Measurements from ENCODE around the gene GABBR1. TPM values are rescaled to one million over a fixed set of nuclear protein-coding genes. Genes with fewer than 3 reads are reported as not detected.

The GABBR1 gene
- total RNA-seq, 4 donors from 2014 or later = 55.3 to 89.6 (median 70.5) TPM

DNA sequence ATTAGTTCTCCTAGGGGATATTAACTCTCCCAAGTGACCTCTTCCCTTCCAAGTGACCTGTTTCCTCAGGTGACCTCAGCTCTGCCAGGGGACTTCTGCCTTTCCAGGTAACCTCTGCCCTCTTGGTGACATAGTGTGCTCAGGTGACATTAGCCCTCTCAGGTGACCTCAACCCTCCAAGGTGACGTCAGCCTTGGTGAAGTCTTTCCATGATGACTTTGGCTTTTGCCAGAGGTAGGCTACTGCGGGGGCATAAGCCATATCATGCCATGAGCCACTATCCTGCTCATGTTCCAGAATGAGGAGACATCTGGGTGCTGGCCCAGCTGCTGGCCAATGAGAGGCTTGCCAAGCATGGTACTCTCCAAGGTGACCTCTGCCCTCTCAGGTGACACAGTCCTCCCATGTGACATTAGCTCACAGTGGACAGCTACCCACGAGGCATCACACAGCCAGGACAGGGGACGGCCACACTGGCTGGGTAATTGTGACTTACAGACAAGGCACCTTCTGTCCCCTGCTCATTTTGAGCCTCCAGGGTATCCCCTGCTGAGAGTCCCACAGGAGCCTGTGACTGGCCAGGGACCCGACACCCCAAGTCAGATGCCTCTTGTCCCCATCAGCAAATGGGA lies 104.6 kb downstream of the GABBR1 start:
- no peaks in the 10 kb centered on the region for H3K9me3 ChIP-seq
- 82 to 86% methylated on average over 4 to 5 of the region's 5 CpGs for WGBS, 2 donors
- no peaks in the 10 kb centered on the region for H3K4me1 ChIP-seq
- H3K27me3 ChIP-seq = no peaks in the 10 kb centered on the region
- no peaks in the 10 kb centered on the region for H3K36me3 ChIP-seq
- H3K4me3 ChIP-seq = no peak overlapping the region
- no peak for DNase-seq (ENCODE audit: low spot score in 2 of 2)
- TF ChIP-seq, protein P1, sequence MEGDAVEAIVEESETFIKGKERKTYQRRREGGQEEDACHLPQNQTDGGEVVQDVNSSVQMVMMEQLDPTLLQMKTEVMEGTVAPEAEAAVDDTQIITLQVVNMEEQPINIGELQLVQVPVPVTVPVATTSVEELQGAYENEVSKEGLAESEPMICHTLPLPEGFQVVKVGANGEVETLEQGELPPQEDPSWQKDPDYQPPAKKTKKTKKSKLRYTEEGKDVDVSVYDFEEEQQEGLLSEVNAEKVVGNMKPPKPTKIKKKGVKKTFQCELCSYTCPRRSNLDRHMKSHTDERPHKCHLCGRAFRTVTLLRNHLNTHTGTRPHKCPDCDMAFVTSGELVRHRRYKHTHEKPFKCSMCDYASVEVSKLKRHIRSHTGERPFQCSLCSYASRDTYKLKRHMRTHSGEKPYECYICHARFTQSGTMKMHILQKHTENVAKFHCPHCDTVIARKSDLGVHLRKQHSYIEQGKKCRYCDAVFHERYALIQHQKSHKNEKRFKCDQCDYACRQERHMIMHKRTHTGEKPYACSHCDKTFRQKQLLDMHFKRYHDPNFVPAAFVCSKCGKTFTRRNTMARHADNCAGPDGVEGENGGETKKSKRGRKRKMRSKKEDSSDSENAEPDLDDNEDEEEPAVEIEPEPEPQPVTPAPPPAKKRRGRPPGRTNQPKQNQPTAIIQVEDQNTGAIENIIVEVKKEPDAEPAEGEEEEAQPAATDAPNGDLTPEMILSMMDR (IDR thresholded peaks at IDR 0.05) = no peak
- no peak for TF ChIP-seq POLR2A (IDR thresholded peaks at IDR 0.05)
- no peak for TF ChIP-seq EP300 (IDR thresholded peaks at IDR 0.05)
- no peak overlapping the region for H3K27ac ChIP-seq

DNA sequence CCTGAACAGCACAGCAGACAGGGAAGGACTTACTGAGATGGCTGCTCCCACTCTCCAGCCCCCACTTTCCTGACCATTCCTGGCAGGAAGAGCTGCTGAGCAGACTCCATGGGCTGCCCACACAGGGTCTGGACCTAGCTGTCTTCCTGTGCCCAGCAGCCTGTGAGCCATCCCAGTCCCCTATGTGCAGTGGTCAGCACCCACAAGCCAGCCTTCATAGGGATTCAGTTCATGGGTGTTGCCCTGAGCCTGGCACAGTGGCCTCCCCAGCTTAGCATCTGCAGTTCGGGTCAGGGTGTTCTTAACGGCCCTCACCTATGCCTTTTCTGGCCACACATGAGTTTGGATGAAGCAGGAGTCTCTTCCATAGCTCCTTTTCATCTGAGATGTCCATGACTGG lies 105.4 kb downstream of the GABBR1 start:
- 65 to 76% methylated on average over 2 of the region's 2 CpGs for WGBS, 2 donors
- no peak overlapping the region for H3K4me3 ChIP-seq
- no peak overlapping the region for H3K27ac ChIP-seq
- TF ChIP-seq POLR2A (IDR thresholded peaks at IDR 0.05) (no peak), EP300 (IDR thresholded peaks at IDR 0.05) (no peak)
- TF ChIP-seq, protein P1 (IDR thresholded peaks at IDR 0.05) = no peak
- H3K36me3 ChIP-seq = no peaks in the 10 kb centered on the region
- H3K27me3 ChIP-seq = no peaks in the 10 kb centered on the region
- no peaks in the 10 kb centered on the region for H3K4me1 ChIP-seq
- H3K9me3 ChIP-seq = no peaks in the 10 kb centered on the region
- DNase-seq (ENCODE audit: low spot score in 2 of 2) = no peak

DNA sequence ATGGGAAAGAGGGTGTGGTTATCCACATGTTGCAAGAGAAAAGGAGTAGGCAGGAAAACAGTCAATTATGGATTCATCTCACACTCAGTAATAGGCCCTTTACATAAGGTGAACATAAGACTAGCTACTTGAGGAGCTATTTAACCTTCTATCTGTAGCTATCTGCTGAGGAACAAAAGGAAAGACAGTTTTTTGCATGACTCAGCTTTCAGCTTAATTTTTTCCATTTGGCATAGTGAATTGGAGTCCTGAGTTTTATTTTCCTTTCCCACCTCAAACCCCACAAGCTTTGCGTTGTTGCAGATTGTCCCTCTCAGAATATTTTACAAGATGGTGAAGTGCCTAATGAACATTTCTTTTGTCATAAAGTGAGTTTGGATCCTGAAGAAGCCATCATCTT lies 105.9 kb downstream of the GABBR1 start:
- no peaks in the 10 kb centered on the region for H3K9me3 ChIP-seq
- WGBS, 2 donors = 75 to 92% methylated on average over 1 of the region's 1 CpG
- TF ChIP-seq POLR2A (IDR thresholded peaks at IDR 0.05) (no peak), EP300 (IDR thresholded peaks at IDR 0.05) (no peak)
- TF ChIP-seq, protein P1 (IDR thresholded peaks at IDR 0.05) = no peak

DNA sequence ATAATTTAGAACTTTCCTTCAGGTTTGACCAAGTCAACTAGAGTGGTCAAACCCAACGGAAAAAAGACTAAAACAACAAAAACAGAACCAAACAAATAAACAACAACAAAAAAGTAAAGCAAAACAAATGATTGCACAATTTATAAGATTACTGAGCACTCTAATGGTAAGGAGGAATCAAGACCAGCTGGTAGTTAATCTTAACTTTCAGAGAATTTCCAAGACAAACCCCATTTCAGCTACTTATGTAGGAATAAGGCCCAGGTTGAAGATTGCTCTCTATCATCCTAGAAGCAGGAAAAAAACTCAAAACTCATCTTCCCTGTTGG lies 107.7 kb downstream of the GABBR1 start:
- H3K27me3 ChIP-seq = no peaks in the 10 kb centered on the region
- WGBS, 2 donors = 2 to 31% methylated on average over 1 of the region's 1 CpG
- TF ChIP-seq, protein P1 (IDR thresholded peaks at IDR 0.05) = no peak
- TF ChIP-seq POLR2A (IDR thresholded peaks at IDR 0.05) = no peak
- no peak for TF ChIP-seq EP300 (IDR thresholded peaks at IDR 0.05)
- no peaks in the 10 kb centered on the region for H3K9me3 ChIP-seq
- no peak for DNase-seq (ENCODE audit: low spot score in 2 of 2)
- H3K4me3 ChIP-seq = no peak overlapping the region
- no peak overlapping the region for H3K27ac ChIP-seq
- no peaks in the 10 kb centered on the region for H3K36me3 ChIP-seq
- no peaks in the 10 kb centered on the region for H3K4me1 ChIP-seq

More for the DNA sequence above, 105.9 kb downstream of the GABBR1 start:
- Histone ChIP-seq H3K4me1 (no peaks in the 10 kb centered on the region), H3K4me3 (no peak overlapping the region), H3K27me3 (no peaks in the 10 kb centered on the region), H3K36me3 (no peaks in the 10 kb centered on the region), H3K27ac (no peak overlapping the region)
- DNase-seq (ENCODE audit: low spot score in 2 of 2) = no peak

DNA sequence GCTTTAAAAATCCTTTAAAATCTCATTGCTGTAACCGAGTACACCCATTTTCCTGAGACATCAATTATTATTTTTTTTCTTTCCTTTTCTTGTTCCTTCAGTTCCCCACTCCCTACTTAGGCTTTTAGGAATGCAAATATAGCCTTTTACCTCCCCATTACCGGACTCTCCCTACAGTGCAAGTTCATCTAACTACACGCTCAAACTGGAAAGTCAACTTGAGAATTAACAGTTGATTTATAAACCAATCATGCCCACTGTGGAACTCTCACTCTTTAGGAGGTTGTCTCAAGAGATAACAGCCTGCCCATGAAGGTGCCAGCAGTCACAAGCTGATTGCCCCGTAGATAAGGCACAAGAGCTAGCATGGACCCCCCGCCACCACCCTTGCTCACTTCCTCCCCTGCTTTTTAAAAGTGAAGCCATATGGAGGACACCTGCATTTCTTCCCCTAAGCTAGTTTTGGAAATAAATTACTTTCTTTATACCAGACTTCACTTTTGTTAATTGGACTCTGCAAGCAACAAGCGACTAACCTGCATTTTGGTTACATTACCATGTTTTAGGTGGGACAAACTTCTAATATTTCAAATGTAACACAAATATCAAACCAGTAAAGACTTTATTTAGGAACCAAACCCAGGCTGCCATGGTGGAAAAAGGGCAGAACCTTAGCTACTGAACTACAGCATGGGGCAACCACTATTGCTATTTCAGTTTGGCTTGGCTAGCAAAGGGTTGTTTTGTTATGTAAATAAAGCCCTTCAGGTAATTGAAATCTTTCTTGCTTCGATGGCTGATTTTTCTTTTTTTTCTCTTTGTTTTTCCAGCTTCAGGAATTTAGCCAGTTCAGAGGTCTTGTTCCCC lies 108.3 kb downstream of the GABBR1 start:
- WGBS, 2 donors = 75 to 78% methylated on average over 7 of the region's 7 CpGs
- Histone ChIP-seq H3K4me1 (no peaks in the 10 kb centered on the region), H3K36me3 (no peaks in the 10 kb centered on the region), H3K4me3 (no peak overlapping the region), H3K9me3 (no peaks in the 10 kb centered on the region), H3K27ac (no peak overlapping the region), H3K27me3 (no peaks in the 10 kb centered on the region)
- no peak for DNase-seq (ENCODE audit: low spot score in 2 of 2)
- no peak for TF ChIP-seq POLR2A (IDR thresholded peaks at IDR 0.05)
- TF ChIP-seq, protein P1 (IDR thresholded peaks at IDR 0.05) = no peak
- TF ChIP-seq EP300 (IDR thresholded peaks at IDR 0.05) = no peak

Measured in tibial nerve (tissue), 4 donors.